ENCODE results near the gene MLPH. TPM values are rescaled to one million over a fixed set of nuclear protein-coding genes. Genes with fewer than 3 reads are reported as not detected.

MLPH gene
- total and polyA plus RNA-seq, 10 donors, result 0.09 to 1.4 (median 0.35) TPM; not detected in 3

DNA sequence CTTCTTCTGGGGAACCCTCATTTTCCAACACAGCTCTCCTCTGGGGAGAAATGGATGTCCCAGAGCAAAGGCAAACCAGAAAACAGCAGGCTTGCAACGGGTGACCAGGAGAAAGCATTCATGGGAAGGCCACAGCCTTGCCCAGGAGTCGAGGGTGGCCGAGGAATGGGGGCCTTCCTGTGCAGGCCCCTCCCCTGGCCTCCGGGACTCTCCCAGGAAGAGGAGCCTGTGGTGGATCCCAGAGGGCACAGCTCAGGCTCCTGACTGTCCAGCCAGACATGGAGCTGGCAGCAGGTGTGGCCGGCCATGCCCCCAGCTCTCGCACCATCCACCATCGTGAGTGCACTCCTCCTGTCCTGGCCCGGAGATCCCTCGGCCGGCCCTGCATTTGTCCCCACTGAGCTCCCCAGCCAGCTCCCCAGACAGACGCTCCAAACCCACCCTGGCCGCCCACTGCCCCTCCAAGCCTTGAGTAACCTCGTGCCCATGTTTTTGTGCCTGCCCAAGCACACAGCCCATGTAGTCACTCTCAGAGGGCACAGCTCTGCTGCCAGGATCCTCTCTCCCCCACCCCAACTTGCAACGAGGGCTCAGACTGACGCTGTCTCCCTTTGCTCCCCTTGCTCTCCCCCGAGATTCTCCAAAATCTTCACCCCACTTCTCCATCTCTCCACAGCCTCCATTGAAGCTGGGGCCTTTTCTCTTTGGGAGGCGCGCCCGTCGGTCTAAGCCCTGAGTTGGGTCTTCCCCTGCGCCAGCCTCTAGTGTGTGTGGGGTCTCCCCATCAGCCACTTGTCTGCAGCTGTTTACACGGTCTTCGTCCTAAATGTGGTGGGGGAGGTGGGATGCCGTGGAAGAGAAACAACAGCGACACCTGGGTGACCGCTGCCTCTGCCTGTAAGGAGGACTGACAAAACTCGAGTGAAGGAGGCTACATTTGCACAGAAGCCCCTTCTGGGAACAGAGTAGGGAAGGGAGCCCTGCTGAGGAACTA lies 89.1 kb downstream of the MLPH start:
- no peaks in the 10 kb centered on the region for H3K36me3 ChIP-seq
- H3K27me3 ChIP-seq (replicated peaks in 1 of 7), result peaks cover 0 to 27% (median 0%) of the 10 kb centered on the region in 7 donors
- WGBS, 5 donors, result 82 to 91% (median 87%) methylated on average over 22 to 27 of the region's 27 CpGs
- TF ChIP-seq, protein P1, sequence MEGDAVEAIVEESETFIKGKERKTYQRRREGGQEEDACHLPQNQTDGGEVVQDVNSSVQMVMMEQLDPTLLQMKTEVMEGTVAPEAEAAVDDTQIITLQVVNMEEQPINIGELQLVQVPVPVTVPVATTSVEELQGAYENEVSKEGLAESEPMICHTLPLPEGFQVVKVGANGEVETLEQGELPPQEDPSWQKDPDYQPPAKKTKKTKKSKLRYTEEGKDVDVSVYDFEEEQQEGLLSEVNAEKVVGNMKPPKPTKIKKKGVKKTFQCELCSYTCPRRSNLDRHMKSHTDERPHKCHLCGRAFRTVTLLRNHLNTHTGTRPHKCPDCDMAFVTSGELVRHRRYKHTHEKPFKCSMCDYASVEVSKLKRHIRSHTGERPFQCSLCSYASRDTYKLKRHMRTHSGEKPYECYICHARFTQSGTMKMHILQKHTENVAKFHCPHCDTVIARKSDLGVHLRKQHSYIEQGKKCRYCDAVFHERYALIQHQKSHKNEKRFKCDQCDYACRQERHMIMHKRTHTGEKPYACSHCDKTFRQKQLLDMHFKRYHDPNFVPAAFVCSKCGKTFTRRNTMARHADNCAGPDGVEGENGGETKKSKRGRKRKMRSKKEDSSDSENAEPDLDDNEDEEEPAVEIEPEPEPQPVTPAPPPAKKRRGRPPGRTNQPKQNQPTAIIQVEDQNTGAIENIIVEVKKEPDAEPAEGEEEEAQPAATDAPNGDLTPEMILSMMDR (IDR thresholded peaks at IDR 0.05 in 8 of 11, conservative IDR thresholded peaks at IDR 0.05 in 3 of 11), result no peak
- TF ChIP-seq POLR2A (IDR thresholded peaks at IDR 0.05) (no peak), POLR2AphosphoS5 (IDR thresholded peaks at IDR 0.05) (no peak)
- H3K4me3 ChIP-seq, result no peak overlapping the region
- intact Hi-C loops (cut with DNase I; ENCODE audit: low total_unique reads), result loop anchor here (10.0 kb wide), 1 partner anchor 421 kb away; no protein-coding TSS in a partner anchor
- peaks cover 0 to 11% (median 7%) of the 10 kb centered on the region in 6 donors for H3K4me1 ChIP-seq
- DNase-seq, result peak; percentile 53
- H3K27ac ChIP-seq, result no peak overlapping the region
- no peaks in the 10 kb centered on the region for H3K9me3 ChIP-seq

DNA sequence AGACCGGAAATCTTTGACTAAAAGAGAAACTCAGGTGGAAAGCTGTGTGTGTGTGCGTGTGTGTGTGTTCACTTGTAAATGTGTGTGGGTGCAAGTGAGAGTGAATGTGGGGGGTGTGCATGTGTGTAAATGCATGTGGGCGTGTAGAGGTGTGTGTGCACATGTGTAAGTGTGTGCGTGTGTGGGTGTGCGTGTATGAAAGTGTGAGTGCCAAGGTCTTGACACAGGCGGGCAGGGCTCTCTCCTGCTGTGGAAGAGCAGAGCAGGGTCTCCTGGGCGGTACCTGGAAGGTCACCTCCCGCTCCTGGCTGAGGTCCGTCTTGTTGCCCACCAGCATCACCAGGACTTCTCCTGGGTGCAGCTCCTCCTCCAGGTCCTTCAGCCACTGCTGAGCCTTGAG lies 89.9 kb downstream of the MLPH start:
- Histone ChIP-seq H3K27me3 (replicated peaks in 1 of 7) (peaks cover 0 to 29% (median 0%) of the 10 kb centered on the region in 7 donors), H3K27ac (no peak overlapping the region), H3K9me3 (no peaks in the 10 kb centered on the region), H3K4me1 (peaks cover 0 to 15% (median 5%) of the 10 kb centered on the region in 6 donors), H3K4me3 (no peak overlapping the region), H3K36me3 (no peaks in the 10 kb centered on the region)
- TF ChIP-seq POLR2A (IDR thresholded peaks at IDR 0.05) (no peak), POLR2AphosphoS5 (IDR thresholded peaks at IDR 0.05) (no peak)
- TF ChIP-seq, protein P1 (IDR thresholded peaks at IDR 0.05 in 8 of 11, conservative IDR thresholded peaks at IDR 0.05 in 3 of 11), result no peak
- intact Hi-C loops (cut with DNase I; ENCODE audit: low total_unique reads), result loop anchor here (10.0 kb wide), 1 partner anchor 422 kb away; no protein-coding TSS in a partner anchor
- 85 to 93% (median 91%) methylated on average over 9 of the region's 9 CpGs for WGBS, 5 donors
- peak; percentile 54 for DNase-seq

DNA sequence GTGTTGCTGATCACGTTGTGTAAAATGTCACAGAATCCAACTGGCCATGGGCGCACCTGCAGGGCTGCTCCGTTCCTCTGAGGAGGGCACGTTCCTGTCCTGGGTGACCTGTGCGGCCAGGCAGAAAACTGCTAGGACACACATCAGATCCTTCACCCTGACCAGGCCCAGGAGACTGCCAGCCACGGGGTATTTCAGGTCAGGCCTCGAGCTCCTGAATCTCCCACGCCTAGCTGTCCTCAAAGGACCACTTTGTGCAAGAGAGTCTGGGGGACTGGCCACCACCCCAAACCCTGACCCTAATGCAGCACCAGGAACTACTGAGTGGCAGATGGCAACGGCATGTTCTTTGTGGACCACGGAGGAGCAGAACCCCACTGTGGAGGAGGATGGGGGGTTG lies 90.4 kb downstream of the MLPH start:
- WGBS, 5 donors, result 76 to 95% (median 89%) methylated on average over 10 of the region's 10 CpGs
- intact Hi-C loops (cut with DNase I; ENCODE audit: low total_unique reads), result loop anchor here (10.0 kb wide), 1 partner anchor 423 kb away; no protein-coding TSS in a partner anchor
- Histone ChIP-seq H3K9me3 (no peaks in the 10 kb centered on the region), H3K4me1 (peaks cover 0 to 14% (median 5%) of the 10 kb centered on the region in 6 donors), H3K27ac (no peak overlapping the region), H3K27me3 (replicated peaks in 1 of 7) (peaks cover 0 to 27% (median 0%) of the 10 kb centered on the region in 7 donors), H3K36me3 (no peaks in the 10 kb centered on the region), H3K4me3 (no peak overlapping the region)
- DNase-seq, result peak; percentile 55
- TF ChIP-seq POLR2AphosphoS5 (IDR thresholded peaks at IDR 0.05), result no peak
- TF ChIP-seq, protein P1 (IDR thresholded peaks at IDR 0.05 in 8 of 11, conservative IDR thresholded peaks at IDR 0.05 in 3 of 11), result no peak
- TF ChIP-seq POLR2A (IDR thresholded peaks at IDR 0.05), result no peak
